ENCODE data around the gene CARS2.

DNA sequence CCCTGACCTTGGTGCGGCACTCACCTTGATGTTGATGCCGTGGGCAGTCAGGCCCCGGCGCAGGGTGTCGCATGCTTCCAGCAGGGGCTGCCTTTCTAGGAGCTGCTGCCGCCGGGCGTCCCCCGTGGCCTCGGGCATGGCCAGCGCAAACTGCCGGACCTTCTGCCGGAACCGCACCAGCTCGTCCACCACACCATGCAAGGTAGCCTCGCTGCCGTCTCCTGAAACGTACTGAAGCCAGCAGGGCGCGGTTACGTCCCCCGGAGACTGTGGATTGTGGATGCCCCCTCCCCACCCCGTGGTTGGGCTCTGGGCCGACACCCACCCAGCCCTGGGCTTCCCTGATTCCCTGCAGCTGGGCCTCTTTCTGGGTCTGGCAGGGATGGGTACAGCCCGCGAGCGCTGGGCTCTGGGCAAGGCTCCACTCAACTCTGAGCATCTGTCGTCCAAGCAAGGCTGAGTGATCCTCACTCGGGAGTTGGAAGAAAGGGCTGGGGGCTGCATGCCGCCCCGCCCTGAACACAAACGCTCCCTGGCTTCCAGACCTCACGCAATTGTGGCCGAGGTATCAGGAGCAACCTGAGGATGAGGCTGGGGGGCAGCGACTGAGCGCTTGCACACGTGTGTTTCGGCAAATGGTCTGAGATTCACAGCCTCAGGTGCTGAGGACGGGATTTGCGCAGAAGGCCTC is 63.5 kb downstream of the CARS2 start:
- TF ChIP-seq POLR2AphosphoS5 (IDR thresholded peaks at IDR 0.05; ENCODE audit: borderline replicate concordance, low read depth, low read length): no peak
- TF ChIP-seq EZH2 (IDR thresholded peaks at IDR 0.05): no peak
- no peak for TF ChIP-seq FOXP2 (optimal IDR thresholded peaks at IDR 0.05; ENCODE audit: control extremely low read depth, extremely low read length, insufficient read depth)

All from SK-N-MC (cell line).